Measurements from ENCODE around the gene KRTAP5-5.
"Not testable (repeated sequence)": the region's sequence is repeated elsewhere in the genome, so short reads cannot be mapped to it uniquely, and the experiment has no call there.

The KRTAP5-5 gene

GRCh38 chr11:1655168-1656060, 25.8 kb downstream of the KRTAP5-5 start:
- no peak overlapping the region for H3K27ac ChIP-seq
- TF ChIP-seq CTCF (conservative IDR thresholded peaks at IDR 0.05) = no peak

DNA sequence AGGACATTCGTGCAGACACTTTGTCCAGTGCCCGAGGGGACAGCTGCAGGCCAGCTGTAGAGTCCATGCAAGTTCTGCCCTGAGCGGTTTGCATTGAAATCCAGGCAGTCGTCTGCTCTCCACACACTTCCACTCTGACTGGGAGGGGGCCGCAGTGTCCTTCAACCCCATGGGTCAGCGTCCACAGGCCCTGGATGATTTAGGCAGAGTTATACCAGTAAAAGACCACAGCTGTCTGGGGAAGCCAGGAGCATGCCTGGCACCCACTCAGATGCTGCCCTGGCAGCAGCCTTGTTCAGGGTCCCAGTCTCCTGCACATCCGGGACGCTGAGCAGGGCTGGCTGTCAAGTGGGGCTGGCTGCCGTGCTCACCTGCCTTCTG, 26.5 kb downstream of the KRTAP5-5 start:
- H3K27ac ChIP-seq = no peak overlapping the region
- no peak for TF ChIP-seq CTCF (conservative IDR thresholded peaks at IDR 0.05)

DNA sequence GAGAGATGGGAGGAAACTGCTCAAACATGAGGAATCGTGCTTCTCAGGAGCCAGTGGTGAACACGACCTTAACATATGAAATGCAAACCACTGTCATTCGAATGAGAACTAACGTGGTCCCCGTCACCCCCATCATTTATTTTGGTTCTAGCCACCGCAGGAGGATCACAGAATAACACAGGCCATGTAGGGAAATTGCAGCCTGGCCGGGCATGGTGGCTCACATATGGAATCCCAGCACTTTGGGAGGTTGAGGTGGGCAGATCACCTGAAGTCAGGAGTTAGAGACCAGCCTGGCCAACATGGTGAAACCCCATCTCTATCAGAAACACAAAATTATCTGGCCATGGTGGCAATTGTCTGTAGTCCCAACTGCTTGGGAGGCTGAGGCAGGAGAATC, 27.1 kb downstream of the KRTAP5-5 start:
- TF ChIP-seq CTCF (conservative IDR thresholded peaks at IDR 0.05) = no peak
- no peak overlapping the region for H3K27ac ChIP-seq

GRCh38 chr11:1659506-1659905, 29.9 kb downstream of the KRTAP5-5 start:
- TF ChIP-seq CTCF (conservative IDR thresholded peaks at IDR 0.05) = no peak
- H3K27ac ChIP-seq = no peak overlapping the region

DNA sequence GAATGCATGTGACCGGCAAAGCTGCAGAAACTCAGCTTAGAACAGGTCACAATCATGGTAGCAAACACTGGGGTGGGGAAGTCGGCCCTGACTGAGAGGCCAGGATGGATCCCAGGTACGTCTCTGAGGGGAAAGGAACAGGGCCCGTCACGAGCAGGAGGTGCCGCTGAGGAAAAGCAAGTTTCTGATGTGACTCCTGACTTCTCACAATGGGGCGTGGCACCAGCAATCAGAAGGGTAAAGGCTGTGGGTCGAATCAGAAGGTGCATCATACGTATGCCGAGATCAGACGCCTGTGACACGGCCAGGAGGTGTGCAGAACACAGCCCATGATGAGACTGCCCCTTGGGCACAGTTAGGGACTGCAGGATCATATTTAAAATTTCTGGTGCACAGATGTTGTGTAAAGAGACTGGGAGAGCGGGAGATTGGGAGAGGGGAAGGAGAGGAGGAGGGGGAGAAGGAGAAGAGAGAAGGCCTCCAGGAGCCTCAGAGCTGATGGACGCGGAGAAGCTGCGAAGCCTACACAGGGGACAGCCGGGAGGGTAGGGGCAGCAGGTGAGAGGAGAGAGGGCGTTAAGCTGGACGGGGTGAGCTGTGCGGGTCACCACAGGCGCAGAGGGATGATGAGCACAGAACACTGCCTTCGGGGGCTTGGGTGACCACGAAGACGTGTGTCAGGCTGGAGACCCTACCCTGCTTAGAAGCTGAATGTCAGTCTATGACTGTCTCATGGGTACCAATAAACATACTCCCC, 30.7 kb downstream of the KRTAP5-5 start:
- no peak for TF ChIP-seq CTCF (conservative IDR thresholded peaks at IDR 0.05)
- H3K27ac ChIP-seq = no peak overlapping the region

DNA sequence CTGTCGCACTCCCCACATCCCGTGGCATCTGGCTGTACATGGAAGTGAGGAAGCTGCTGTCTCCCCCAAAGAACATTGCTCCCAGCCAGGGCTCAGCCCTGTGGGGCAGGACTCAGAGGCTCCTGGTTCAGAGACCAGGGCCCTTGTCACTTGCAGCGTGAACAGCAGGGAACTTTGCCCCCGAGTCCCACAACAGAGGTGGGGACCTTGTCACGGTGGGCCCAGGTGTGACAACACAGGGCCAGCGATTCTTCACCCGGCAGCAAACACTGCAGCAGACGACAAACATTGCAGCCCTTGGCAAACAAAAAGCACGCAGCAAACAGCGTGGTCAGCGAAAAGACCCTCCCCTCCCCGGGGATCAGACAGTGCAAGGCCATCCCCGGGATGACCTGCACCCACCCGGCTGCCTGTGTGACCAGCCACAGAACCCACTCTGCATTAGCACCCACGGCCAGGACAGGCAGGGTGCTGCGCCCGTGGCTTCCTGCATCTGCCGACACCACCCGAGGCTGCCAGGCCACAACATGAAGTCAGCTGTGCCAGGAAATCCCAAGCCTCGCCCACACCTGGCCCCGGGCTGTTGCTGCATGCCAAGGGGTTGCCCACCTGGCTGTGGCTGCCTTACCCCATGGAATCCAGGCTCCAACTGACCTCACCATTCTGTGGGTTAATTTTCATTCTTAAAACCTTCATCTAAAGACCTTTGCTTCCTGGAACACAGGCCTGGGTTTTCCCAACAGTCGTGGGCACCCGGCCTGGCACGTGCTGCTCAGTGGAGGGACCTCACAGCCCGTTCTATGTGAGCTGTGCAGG, 32.1 kb downstream of the KRTAP5-5 start:
- not testable (repeated sequence) for H3K27ac ChIP-seq

GRCh38 chr11:1662699-1663283, 33.2 kb downstream of the KRTAP5-5 start:
- H3K27ac ChIP-seq = not testable (repeated sequence)

DNA sequence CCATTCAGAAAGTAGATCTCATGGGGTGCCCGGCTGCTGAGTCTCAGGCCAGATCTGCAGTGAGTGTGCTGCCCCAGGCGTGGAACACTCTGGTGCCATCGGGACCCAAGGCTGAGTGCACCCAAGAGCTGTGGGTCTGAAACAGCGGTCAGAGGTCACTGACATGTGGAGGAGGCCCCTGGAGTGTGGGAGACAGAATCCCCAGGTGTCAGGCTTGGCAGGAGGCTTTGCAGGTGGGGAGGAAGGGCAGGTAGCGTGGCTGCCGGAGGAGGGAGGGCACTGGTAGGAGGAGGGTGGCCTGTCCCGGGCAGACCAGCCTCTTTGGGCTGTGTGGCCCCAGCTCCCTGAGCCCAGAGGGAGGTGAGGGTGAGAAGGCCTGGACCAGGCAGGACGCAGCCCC, 35.7 kb downstream of the KRTAP5-5 start:
- no peak overlapping the region for H3K27ac ChIP-seq
- no peak for TF ChIP-seq CTCF (conservative IDR thresholded peaks at IDR 0.05)

All from VCaP (cell line).